Stimulated activated CD4-positive, alpha-beta T cell treated with anti-CD3 and anti-CD28 coated beads, Interleukin-1b, Interleukin-23, amount 100 ng/mL, for 4 hours (primary cell): ENCODE data around the gene NCAN.
"Not testable (repeated sequence)": the region's sequence is repeated elsewhere in the genome, so short reads cannot be mapped to it uniquely, and the experiment has no call there.

ENCODE experiments used
- DNase-seq, 2 donors: peaks; one replicate each; pipeline ENCODE4 v3.0.0-alpha.2; 2020; ENCODE audit warnings: low read depth in 2 of 2

NCAN gene

DNA sequence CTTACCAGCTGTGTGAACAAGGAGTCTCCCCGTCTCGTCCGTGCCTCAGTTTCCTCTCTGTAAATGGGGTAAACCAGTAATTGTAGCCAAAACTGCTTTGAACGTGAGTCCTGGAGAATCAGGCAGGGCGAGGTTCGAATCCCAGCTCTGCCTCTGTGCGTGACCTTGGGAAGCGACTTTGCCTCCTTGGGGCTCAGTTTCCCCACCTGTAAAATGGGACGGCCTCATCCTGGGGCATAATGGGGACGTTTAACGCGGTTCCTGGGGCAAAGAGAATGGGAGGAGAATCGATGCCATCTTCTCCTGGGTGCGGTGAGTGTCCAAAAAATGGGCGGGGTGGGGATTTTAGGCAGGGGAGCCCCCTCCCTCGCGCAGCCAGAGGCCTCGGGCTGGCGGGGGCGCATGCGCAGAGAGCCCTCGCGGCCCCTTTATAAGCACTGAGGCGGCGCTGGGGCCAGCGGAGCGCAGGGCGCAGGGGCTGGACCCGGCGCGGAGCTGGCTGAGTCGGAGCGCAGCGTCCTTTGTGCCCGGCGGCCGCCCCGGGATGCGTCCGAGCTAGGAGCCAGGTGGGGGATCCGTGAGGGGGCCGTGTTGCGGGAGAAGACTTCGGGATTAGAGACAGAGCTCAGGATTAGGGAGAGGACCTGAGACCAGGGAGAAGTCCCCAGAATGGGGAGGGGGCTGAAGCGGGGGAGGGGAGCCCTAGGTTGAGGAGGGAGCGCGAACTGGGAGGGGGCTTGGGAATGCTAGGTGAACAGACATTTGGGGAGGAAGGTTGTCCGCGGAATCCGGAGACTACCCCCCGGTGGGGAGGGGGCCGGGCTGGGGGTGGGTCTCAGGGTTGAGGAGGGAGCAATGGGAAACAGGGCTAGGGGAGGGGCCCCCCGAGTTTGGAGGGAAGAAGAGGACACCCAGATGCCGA is at the start of gene NCAN:
NCAN (plus strand) TSS at position 460 of the 922 bp plus-strand sequence. CDS start 4,996 bp downstream, outside the sequence.
- no peak for DNase-seq

- DNase-seq, result no peak
Measured at GRCh38 chr19:19162495-19162894, 49.3 kb upstream of the NCAN start.

DNA sequence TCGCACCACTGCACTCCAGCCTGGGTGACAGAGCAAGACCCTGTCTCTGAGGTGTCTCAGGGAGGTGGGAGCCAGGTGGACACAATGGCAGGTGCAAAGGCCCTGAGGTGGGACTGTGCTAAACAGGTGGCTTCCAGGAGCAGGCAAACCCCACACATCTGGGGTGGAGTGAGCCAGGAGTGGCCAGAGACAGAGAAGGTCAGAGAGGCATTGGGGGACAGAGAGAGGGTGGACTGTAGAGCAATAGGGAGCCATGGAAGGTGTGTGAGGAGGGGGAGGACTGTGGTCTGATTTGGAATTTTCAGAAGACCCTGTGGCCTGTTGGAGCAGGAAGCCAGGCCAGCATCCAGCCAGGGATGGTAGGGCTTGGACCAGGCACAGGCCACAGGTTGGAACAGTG is 46.4 kb upstream of the NCAN start:
- DNase-seq, result no peak

DNA sequence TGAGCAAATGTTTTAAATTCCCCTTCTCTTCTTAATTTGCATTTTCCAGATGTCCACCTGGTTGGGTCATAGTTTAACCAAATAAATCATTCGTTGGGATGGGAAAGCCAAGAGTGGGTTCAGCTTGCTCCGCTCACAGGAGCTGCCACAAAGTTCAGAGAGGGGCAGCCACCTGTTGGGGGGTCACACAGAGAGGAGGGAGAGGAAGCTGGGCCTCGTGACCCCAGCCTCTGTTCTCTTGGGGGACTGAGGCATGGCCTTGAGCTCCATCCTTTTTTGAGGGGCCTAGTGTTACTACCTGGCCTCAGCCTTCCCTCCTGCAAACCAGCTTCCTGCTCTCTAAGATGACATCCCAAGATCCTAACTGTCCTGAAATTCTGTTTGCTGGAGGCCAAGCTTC is 44.1 kb upstream of the NCAN start:
- DNase-seq, result no peak

GRCh38 chr19:19169236-19170052 is 42.3 kb upstream of the NCAN start:
- no peak for DNase-seq

- DNase-seq, result peak; percentile 63 to 73
Measured at GRCh38 chr19:19170053-19170872, 41.5 kb upstream of the NCAN start, which contains the start of gene MEF2B. Gene MEF2B (minus strand): TSS chr19:19170263. CDS start chr19:19150735, 19,528 bp downstream.

GRCh38 chr19:19170873-19171672 is 40.7 kb upstream of the NCAN start:
- no peak for DNase-seq

GRCh38 chr19:19171821-19172532 is 39.8 kb upstream of the NCAN start:
- no peak for DNase-seq

DNA sequence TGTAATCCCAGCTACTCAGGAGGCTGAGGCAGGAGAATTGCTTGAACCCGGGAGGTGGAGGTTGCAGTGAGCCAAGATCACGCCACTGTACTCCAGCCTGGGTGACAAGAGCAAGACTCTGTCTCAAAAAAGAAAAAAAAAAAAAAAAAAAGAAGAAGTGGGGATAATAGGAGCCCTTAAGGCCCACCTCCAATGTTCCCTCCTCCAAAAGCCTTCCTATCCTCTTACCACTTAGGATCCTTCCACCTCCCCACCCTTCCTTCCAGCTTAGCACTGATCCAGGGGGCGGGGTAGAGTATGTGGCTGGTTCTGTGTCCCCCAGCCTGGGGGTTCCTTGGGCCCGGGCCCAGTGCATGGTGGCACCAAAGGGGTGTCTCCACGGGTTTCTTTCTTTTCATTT is 38.5 kb upstream of the NCAN start:
- not testable (repeated sequence) for DNase-seq

DNA sequence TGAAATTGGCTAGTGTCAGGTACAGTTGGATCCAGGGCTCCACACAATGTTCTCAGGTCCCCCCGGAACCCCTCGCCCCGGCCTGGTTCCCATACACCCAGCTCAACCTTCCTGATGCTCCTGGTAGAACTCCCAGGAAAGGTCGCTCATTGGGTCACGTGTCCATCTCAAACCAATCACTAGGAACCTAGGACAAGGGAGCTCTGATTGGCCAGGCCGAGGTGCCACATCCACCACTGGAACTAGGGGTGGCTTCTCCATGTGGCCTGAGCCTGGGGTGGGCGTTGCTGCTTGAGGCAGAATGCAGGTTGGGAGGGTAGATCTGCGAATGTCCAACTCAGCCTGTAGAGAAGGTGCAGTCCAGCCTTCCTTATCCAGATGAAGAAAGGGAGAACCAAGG is 34.8 kb upstream of the NCAN start:
- no peak for DNase-seq

DNA sequence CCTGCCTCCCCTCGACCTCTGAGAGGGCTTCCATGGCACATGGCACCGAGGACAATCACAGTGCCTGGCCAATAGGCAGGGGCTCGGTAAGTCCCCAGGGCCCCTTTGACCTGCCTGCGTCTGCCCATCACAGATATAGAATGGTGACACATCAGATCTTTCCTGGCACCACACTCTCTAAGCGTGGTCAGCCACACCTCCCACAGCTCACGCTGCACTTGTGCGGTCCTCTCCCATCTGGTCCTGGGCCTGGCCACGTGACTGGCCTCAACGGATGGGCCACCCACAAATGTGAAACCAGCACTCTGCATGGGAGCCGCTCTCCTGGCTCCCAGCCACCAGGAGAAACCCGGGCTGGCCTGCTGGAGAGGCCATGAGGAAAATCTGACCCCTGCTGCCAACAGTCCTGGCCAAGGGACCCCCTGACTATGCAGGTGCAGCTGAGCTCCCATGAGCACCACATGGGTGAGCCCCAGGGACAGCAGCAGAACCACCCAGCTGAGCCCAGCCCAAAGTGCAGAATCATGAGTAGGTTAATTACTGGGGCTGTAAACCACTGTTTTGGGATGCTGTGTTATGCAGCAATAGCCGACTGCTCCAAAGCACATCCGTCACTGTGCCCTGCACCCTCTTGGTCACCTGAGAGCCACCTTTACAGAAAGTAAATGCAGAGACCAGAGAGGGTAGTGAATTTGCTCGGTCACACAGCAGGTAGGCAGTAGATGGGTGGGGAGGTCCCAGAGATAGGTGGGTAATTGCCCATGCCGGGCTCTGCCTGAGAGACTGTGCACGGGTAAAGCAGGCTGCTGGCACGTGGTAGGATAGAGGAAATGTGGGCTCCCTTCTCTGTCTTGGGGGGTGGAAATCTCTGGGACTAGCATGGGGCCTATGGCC is 32.0 kb upstream of the NCAN start:
- no peak for DNase-seq

- no peak for DNase-seq
Measured at GRCh38 chr19:19181488-19181998, 30.2 kb upstream of the NCAN start.

GRCh38 chr19:19185853-19186740 is 25.7 kb upstream of the NCAN start:
- peak; percentile 37 to 57 for DNase-seq

GRCh38 chr19:19186742-19187141 is 25.0 kb upstream of the NCAN start:
- no peak for DNase-seq

DNA sequence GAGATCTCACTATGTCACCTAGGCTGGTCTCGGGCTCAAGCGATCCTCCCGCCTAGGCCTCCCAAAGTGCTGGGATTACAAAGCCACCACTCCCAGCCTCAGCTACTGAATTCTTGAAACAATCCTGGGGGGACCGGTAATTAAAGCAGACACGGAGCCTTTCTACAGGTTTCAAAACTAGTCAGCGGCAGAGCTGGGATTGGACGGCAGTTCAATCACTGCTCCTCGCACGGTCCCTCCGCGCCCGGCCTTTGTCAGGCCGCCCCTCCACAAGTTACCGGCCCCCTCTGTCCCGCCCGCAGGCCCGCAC is 20.0 kb upstream of the NCAN start:
- no peak for DNase-seq

DNA sequence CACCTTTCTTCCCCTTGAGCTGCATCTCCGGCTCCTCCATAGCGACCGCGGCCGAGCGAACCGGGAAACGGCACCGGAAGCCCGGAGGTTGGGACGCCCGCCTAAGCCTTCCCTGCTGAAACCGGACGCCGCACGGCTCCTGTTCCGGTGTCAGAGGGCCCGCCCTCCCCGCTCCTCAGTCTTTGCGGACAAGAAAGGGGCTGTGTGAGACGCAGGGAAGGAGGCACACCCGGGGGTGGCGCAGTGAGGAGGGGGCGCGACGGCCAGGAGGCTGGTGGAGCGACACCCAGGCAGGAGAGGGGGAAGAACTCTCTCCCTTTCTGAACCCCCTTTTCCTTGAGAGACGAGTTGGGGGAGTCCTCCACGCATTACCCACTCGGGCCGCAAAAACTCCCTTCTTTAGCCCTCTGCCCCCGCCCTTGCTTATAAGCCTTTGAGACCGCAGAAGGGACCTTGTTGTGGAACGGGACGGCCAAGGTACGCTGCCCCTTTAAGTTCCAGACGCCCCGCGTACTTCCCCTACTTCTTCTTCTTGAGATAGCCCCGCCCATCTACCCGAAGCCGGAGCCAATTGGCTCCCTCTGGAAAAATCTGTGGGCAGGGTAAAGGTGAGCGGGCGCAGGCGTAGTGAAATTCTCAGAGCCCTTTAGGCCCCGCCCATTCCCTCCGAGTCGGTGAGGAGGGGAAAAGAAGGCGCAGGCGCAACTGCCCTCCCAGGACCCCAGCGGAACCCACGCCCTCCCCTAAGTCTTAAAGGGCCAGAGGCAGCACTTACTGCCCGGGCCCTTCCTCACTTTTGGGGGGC is 19.5 kb upstream of the NCAN start, which contains the start of the genes BORCS8 and RFXANK:
BORCS8 (minus strand) TSS at position 75 of the 805 bp plus-strand sequence; CDS start at position 40, 35 bp downstream.
RFXANK (plus strand) TSS at position 181 of the 805 bp plus-strand sequence. CDS start 1,689 bp downstream, outside the sequence.
- peak; percentile 95 to 97 for DNase-seq

- no peak for DNase-seq
Measured at GRCh38 chr19:19192910-19193423, 18.8 kb upstream of the NCAN start.
